K562 (cell line): ENCODE measurements around the gene CD164. TPM values are rescaled to one million over a fixed set of nuclear protein-coding genes. Genes with fewer than 3 reads are reported as not detected.
A peak's percentile ranks its signal among the peaks of the same experiment; 100 is the strongest.

ENCODE experiments used
- ATAC-seq: fragments of 200-7000 bp; cut with Tn5 transposase; 3 replicates; pipeline ENCODE4 v1.9.1; 2020; ENCODE audit warnings: moderate library complexity
- Bru-seq: library from RNA; stranded (reverse); fragments of 400-500 nt; gene quantifications from one replicate; lab custom pipeline; 2021; lab: Mats Ljungman, UMichigan
- BruChase-seq, 2 experiments: library from RNA; stranded (reverse); fragments of 400-500 nt; gene quantifications; one replicate each; lab custom pipeline; 2021; lab: Mats Ljungman, UMichigan
- BruUV-seq: library from RNA; stranded (reverse); fragments of 400-500 nt; replicated peaks from 2 replicates; lab custom pipeline; 2021; lab: Mats Ljungman, UMichigan
- CTCF ChIA-PET: fragments of 300-600 bp; formaldehyde crosslinking; extraction: SDS; loops from one replicate; lab custom pipeline; 2021; ENCODE audit warnings: low intra/inter-chr PET ratio; lab: Yijun Ruan, JAX
- POLR2A ChIA-PET: fragments of 300-600, 350-650 bp; sonication (Branson Sonifier 250); formaldehyde crosslinking; extraction: SDS; loops from one replicate; lab custom pipeline; 2021; ENCODE audit warnings: antibody characterized with exemption, inconsistent platforms; lab: Yijun Ruan, JAX
- DNase-seq, 4 experiments: peaks; one replicate each; pipeline versions ENCODE4 v3.0.0 to v3.0.0-alpha.2; 2011 to 2018; ENCODE audit warnings: low spot score in 3 of 4, mixed read lengths in 3 of 4; ENCODE audit errors: extremely low read depth in 1 of 4
- FAIRE-seq: peaks from 2 replicates; lab custom pipeline; 2011; peaks lifted over from hg19 to GRCh38; lab: Jason Lieb, UNC
- H2AFZ ChIP-seq: 2 replicates; pipeline ENCODE4 v1.6.0; 2011; ENCODE audit warnings: low read depth, low read length, control low read depth, inconsistent platforms
- H3K27ac ChIP-seq: fragments of 200-600 bp; 3 replicates; pipeline ENCODE4 v1.8.0; 2011; ENCODE audit warnings: low read depth, mild to moderate bottlenecking, control low read depth, inconsistent platforms, low read length, moderate library complexity, mixed read lengths; ENCODE audit errors: extremely low read depth
- H3K27me3 ChIP-seq, 2 experiments: fragments of 300-600 bp in 1 of 2; 2 replicates in 1 of 2; 3 replicates in 1 of 2; pipeline versions ENCODE4 v1.6.0 to v1.8.0; 2011; ENCODE audit warnings: inconsistent platforms in 2 of 2, low read length in 2 of 2, mild to moderate bottlenecking in 1 of 2, mixed read lengths in 1 of 2, moderate library complexity in 1 of 2; ENCODE audit not compliant: control insufficient read depth in 2 of 2, insufficient read depth in 2 of 2
- H3K36me3 ChIP-seq: fragments of 300-600 bp; 3 replicates; pipeline ENCODE4 v1.8.0; 2011; ENCODE audit warnings: mild to moderate bottlenecking, low read length, inconsistent platforms; ENCODE audit not compliant: control insufficient read depth, insufficient read depth
- H3K4me1 ChIP-seq, 2 experiments: fragments of 200-600 bp in 1 of 2; replicated peaks in 1 of 2; 2 replicates in 1 of 2; 3 replicates in 1 of 2; pipeline versions ENCODE4 v1.5.1 to v1.8.0; 2011; ENCODE audit warnings: inconsistent platforms in 2 of 2, low read length in 2 of 2, mild to moderate bottlenecking in 1 of 2, mixed read lengths in 1 of 2, moderate library complexity in 1 of 2; ENCODE audit not compliant: control insufficient read depth in 2 of 2, insufficient read depth in 2 of 2
- H3K4me2 ChIP-seq: 2 replicates; pipeline ENCODE4 v1.6.1; 2011; ENCODE audit warnings: low read length, control low read depth, inconsistent platforms, mixed read lengths; ENCODE audit not compliant: insufficient read depth
- H3K4me3 ChIP-seq: fragments of 200-600 bp; sonication (generic), shearing (Covaris generic); 2 replicates; pipeline ENCODE4 v1.5.1; 2016; ENCODE audit warnings: control low read depth, inconsistent platforms
- H3K79me2 ChIP-seq: fragments of 200-600 bp; 3 replicates; pipeline ENCODE4 v1.8.0; 2011; ENCODE audit warnings: low read length, inconsistent platforms; ENCODE audit not compliant: control insufficient read depth, insufficient read depth
- H3K9ac ChIP-seq, 2 experiments: 2 replicates each; pipeline versions ENCODE4 v1.6.0 to v1.6.1; 2011; ENCODE audit warnings: low read depth in 2 of 2, low read length in 2 of 2, control low read depth in 1 of 2, inconsistent platforms in 1 of 2, mild to moderate bottlenecking in 1 of 2, mixed read lengths in 1 of 2; ENCODE audit not compliant: insufficient read depth in 1 of 2
- H3K9me1 ChIP-seq: one replicate; pipeline ENCODE4 v1.6.0; 2011; ENCODE audit warnings: inconsistent platforms, mild to moderate bottlenecking, low read length, moderate library complexity; ENCODE audit not compliant: control insufficient read depth, insufficient read depth
- H3K9me3 ChIP-seq: replicated peaks from 2 replicates; pipeline ENCODE4 v1.5.1; 2011; ENCODE audit warnings: low read depth, low read length, inconsistent platforms; ENCODE audit not compliant: control insufficient read depth, insufficient read depth
- H4K20me1 ChIP-seq: replicated peaks from 2 replicates; pipeline ENCODE4 v1.6.1; 2011; ENCODE audit warnings: low read length, inconsistent platforms, mixed read lengths; ENCODE audit not compliant: control insufficient read depth, insufficient read depth
- BCL6 ChIP-seq: fragments of 250-450 bp; sonication (Bioruptor Pico); IDR thresholded peaks from 2 replicates; pipeline ENCODE4 v1.4.0; 2020
- BRD9 ChIP-seq: fragments of 450-650 bp; IDR thresholded peaks from 2 replicates; pipeline ENCODE4 v1.6.1; 2018; ENCODE audit warnings: low read depth; ENCODE audit not compliant: partially characterized antibody
- CHAMP1 ChIP-seq: fragments of 450-650 bp; IDR thresholded peaks from 2 replicates; pipeline ENCODE4 v1.6.1; 2016; ENCODE audit warnings: mild to moderate bottlenecking
- CHD2 ChIP-seq: IDR thresholded peaks from 2 replicates; pipeline ENCODE4 v1.6.1; 2011; ENCODE audit warnings: low read depth, low read length
- E2F4 ChIP-seq: sonication (generic); formaldehyde crosslinking; IDR thresholded peaks from 2 replicates; pipeline ENCODE4 v1.8.0; 2022; ENCODE audit warnings: mild to moderate bottlenecking, low read depth, missing genetic modification reagents
- EHMT2 ChIP-seq: fragments of 450-650 bp; IDR thresholded peaks from 2 replicates; pipeline ENCODE4 v1.6.1; 2018; ENCODE audit warnings: antibody characterized with exemption
- L3MBTL2 ChIP-seq: fragments of 450-650 bp; IDR thresholded peaks from 2 replicates; pipeline ENCODE4 v1.6.1; 2016; ENCODE audit warnings: mild to moderate bottlenecking, moderate library complexity
- PATZ1 ChIP-seq: fragments of 250-450 bp; sonication (Bioruptor Pico); IDR thresholded peaks from 2 replicates; pipeline ENCODE4 v1.5.0; 2020; ENCODE audit warnings: mild to moderate bottlenecking, borderline replicate concordance
- SETDB1 ChIP-seq: IDR thresholded peaks from one replicate; pipeline ENCODE4 v1.6.1; 2012; ENCODE audit warnings: low read length, control low read depth, inconsistent platforms
- whole genome bisulfite sequencing: fragments of 100-300 bp; shearing (Covaris generic); methylation state at CpG from one replicate; pipeline ENCODE4 v1.1.6; 2016; ENCODE audit warnings: low coverage, mixed read lengths; ENCODE audit not compliant: insufficient coverage; ENCODE audit errors: missing lambda C conversion rate; 5-methylcytosine and 5-hydroxymethylcytosine counted together
- in situ Hi-C: fragments of 300-500 bp; cut with MboI; formaldehyde crosslinking; loops from 4 replicates; pipeline ENCODE4 v1.15.0; 2018; ENCODE audit warnings: inconsistent platforms, mixed read lengths
- intact Hi-C: fragments of 100-400 bp; cut with micrococcal nuclease; formaldehyde crosslinking; loops from 2 replicates; pipeline ENCODE4 v1.14.2; 2022
- long read RNA-seq, 3 experiments: library from polyadenylated mRNA in 2 of 3; library from RNA in 1 of 3; unstranded in 2 of 3; stranded (forward) in 1 of 3; transcript quantifications; one replicate each; pipeline ENCODE4 v2.0.0, GENCODE V29; 2019 to 2022
- polyA minus RNA-seq, 3 experiments: library from RNA; depleted of rRNA, polyadenylated mRNA; stranded (reverse); fragments of >200 nt; gene quantifications; 2 replicates each; pipeline ENCODE4 v1.2.3, GENCODE V29; 2011
- polyA plus RNA-seq, 8 experiments: library from polyadenylated mRNA; depleted of rRNA in 4 of 8; stranded (reverse) in 5 of 8; unstranded in 3 of 8; fragments of >200 nt; fragmentation: Nextera tagmentation in 2 of 8; fragmentation: Illumina TruSeq in 1 of 8; extraction: Ambion mirVana in 2 of 8; extraction: Trizol in 1 of 8; gene quantifications; 2 replicates each; pipeline versions ENCODE4 v1.2.1 to v1.2.3, GENCODE V29; 2011 to 2014; ENCODE audit warnings: inconsistent platforms in 1 of 8, missing spikeins in 1 of 8
- total RNA-seq, 7 experiments: library from RNA; depleted of rRNA in 6 of 7; stranded (reverse); fragments of >200 nt in 6 of 7; fragmentation: Illumina TruSeq in 2 of 7; extraction: Trizol in 2 of 7; gene quantifications; 2 replicates each; pipeline versions ENCODE4 v1.2.1 to v1.2.3, GENCODE V29; 2011 to 2021; ENCODE audit warnings: low replicate concordance in 1 of 7

Gene CD164
- total RNA-seq (2011; cell fraction: chromatin; rRNA removed; ENCODE audit: low replicate concordance), result 114 and 222 TPM in 2 replicates
- 162 and 212 TPM in 2 replicates for total RNA-seq (2011; cell fraction: nucleolus; rRNA removed)
- total RNA-seq (2011; cell fraction: nucleoplasm; rRNA removed), result 243 and 317 TPM in 2 replicates
- 79.5 and 92.7 TPM in 2 replicates for total RNA-seq (2014; rRNA removed)
- total RNA-seq (2014; rRNA removed; fragmentation: Illumina TruSeq; extraction: Trizol), result 121 and 134 TPM in 2 replicates
- total RNA-seq (2015; rRNA removed; fragmentation: Illumina TruSeq; extraction: Trizol), result 191 and 199 TPM in 2 replicates
- 164 and 169 TPM in 2 replicates for total RNA-seq (2021)
- 317 and 349 TPM in 2 replicates for polyA plus RNA-seq (2011; rRNA removed)
- polyA plus RNA-seq (2011; cell fraction: cytosol; rRNA removed), result 107 and 156 TPM in 2 replicates
- 302 and 407 TPM in 2 replicates for polyA plus RNA-seq (2011; cell fraction: nucleus; rRNA removed)
- polyA plus RNA-seq (2012), result 177 and 329 TPM in 2 replicates
- polyA plus RNA-seq (2014; fragmentation: Illumina TruSeq; extraction: Trizol), result 186 and 188 TPM in 2 replicates
- polyA plus RNA-seq (2014; fragmentation: Nextera tagmentation; extraction: Ambion mirVana), result 100 to 1,000 TPM; 165 to 179 TPM
- 117 and 143 TPM in 2 replicates for polyA plus RNA-seq (2014; rRNA removed)
- polyA minus RNA-seq (2011; rRNA and poly(A)+ RNA removed), result 159 and 195 TPM in 2 replicates
- polyA minus RNA-seq (2011; cell fraction: cytosol; rRNA and poly(A)+ RNA removed), result 154 and 189 TPM in 2 replicates
- polyA minus RNA-seq (2011; cell fraction: nucleus; rRNA and poly(A)+ RNA removed), result 130 and 232 TPM in 2 replicates
- Bru-seq, nascent RNA, result percentile 99 among the genes with signal in this experiment
- BruChase-seq, experiment 1, labeled RNA remaining after a 2-hour chase, result percentile 99 among the genes with signal in this experiment
- BruChase-seq, experiment 2, labeled RNA remaining after a 6-hour chase, result percentile 99 among the genes with signal in this experiment
- long read RNA-seq, experiment 1, full-length matches to known transcripts, result 609 of 648 reads
- long read RNA-seq, experiment 1, partial matches to known transcripts, result 6 of 648 reads
- long read RNA-seq, experiment 1, other reads (novel, unspliced or antisense), result 33 of 648 reads
- long read RNA-seq, experiment 2, transcript CD164-202 (6 exons, 3,365 nt), result major isoform, 20 of 85 reads
- long read RNA-seq, experiment 2, partial matches to known transcripts, result 4 of 85 reads
- long read RNA-seq, experiment 2, other reads (novel, unspliced or antisense), result 60 of 85 reads
- long read RNA-seq, experiment 3, transcript CD164-203 (5 exons, 2,936 nt), result minor isoform, 17 of 166 reads
- long read RNA-seq, experiment 3, transcript CD164-202 (6 exons, 3,365 nt), result major isoform, 134 of 166 reads
- long read RNA-seq, experiment 3, partial matches to known transcripts, result 1 of 166 reads
- long read RNA-seq, experiment 3, other reads (novel, unspliced or antisense), result 11 of 166 reads

- Histone ChIP-seq H3K79me2 (peaks cover 57% of the 10 kb centered on the region), H4K20me1 (peaks cover 19% of the 10 kb centered on the region; the same call in 1 of the 2 replicates), H3K9me1 (no peaks in the 10 kb centered on the region), H3K27me3 (no peaks in the 10 kb centered on the region), H3K36me3 (peaks cover 42% of the 10 kb centered on the region), H3K9me3 (no peaks in the 10 kb centered on the region), H3K4me1 (peaks cover 4 to 26% of the 10 kb centered on the region in 2 experiments; a peak in 4 of 5 replicates), H3K4me2 (peak within 1 kb of the TSS; percentile 98), H3K4me3 (peak within 1 kb of the TSS; percentile 83), H3K27ac (peak within 1 kb of the TSS; percentile 99), H2AFZ (peak within 1 kb of the TSS; percentile 99), H3K9ac (peak within 1 kb of the TSS; percentile 96 to 98)
- peak; percentile 82 for ATAC-seq
- no TSS peak for BruUV-seq
- FAIRE-seq, result no peak
- in situ Hi-C loops (loop anchor here (5.0 kb wide), 1 partner anchor 200 kb away; no protein-coding TSS in a partner anchor), intact Hi-C loops (loop anchor here (2.0 to 10.0 kb wide), 4 partner anchors 59 to 837 kb away; partner anchors contain the start of genes CEP57L1, PPIL6, SESN1 and SMPD2)
- DNase-seq, result peak; percentile 92 to 98 (median 94)
- 0% methylated on average over 26 of the region's 93 CpGs for WGBS
- CTCF ChIA-PET, result interaction anchor here (3.2 kb wide), 1 partner anchor 194 kb away, joined by 21 read pairs; no protein-coding TSS in a partner anchor
- POLR2A ChIA-PET, result interaction anchor here (0.6 to 3.0 kb wide), 23 partner anchors 8 to 765 kb away, joined by 3 to 13 read pairs (median 5); partner anchors contain the start of genes CEP57L1, PPIL6, SESN1 and SMPD2
- no peak for TF ChIP-seq SETDB1
- TF ChIP-seq PATZ1, result no peak
- peak; percentile 52; the same call in 1 of the 2 replicates for TF ChIP-seq CHD2
- no peak for TF ChIP-seq EHMT2
- no peak for TF ChIP-seq BCL6 (CRISPR knock-in tag)
- TF ChIP-seq E2F4 (CRISPR knock-in tag), result peak; percentile 82
- no peak; the same call in none of the 2 replicates for TF ChIP-seq L3MBTL2
- TF ChIP-seq CHAMP1, result no peak
- no peak for TF ChIP-seq BRD9
Observed at GRCh38 chr6:109381747-109382575, at the start of gene CD164. TSS of gene CD164 (minus strand) at chr6:109382467. CDS start at chr6:109382378, 89 bp downstream.
